GM23338 (cell line): ENCODE results near the gene SNHG17. TPM values are rescaled to one million over a fixed set of nuclear protein-coding genes. Genes with fewer than 3 reads are reported as not detected.

Source experiments
- ATAC-seq: fragments of 200-7000 bp; cut with Tn5 transposase; 3 replicates; pipeline ENCODE4 v1.9.1; 2020
- DNase-seq: peaks from one replicate; pipeline ENCODE4 v3.0.0-alpha.2; 2015; ENCODE audit warnings: low spot score
- H2AFZ ChIP-seq: fragments of 200-600 bp; sonication (generic); 2 replicates; pipeline ENCODE4 v1.8.0; 2016; ENCODE audit warnings: antibody characterized with exemption, mild to moderate bottlenecking, moderate library complexity
- H3F3A ChIP-seq: fragments of 200-600 bp; sonication (generic); replicated peaks from 2 replicates; pipeline ENCODE4 v1.8.0; 2017; ENCODE audit warnings: antibody characterized with exemption, mixed run types, low read depth
- H3K27ac ChIP-seq: fragments of 200-600 bp; sonication (generic); 2 replicates; pipeline ENCODE4 v1.6.1; 2016; ENCODE audit warnings: low read depth
- H3K27me3 ChIP-seq: fragments of 200-600 bp; sonication (generic); 2 replicates; pipeline ENCODE4 v1.8.0; 2016; ENCODE audit warnings: mild to moderate bottlenecking, mixed run types, moderate library complexity; ENCODE audit not compliant: insufficient read depth
- H3K36me3 ChIP-seq: fragments of 200-600 bp; sonication (generic); 2 replicates; pipeline ENCODE4 v1.8.0; 2016; ENCODE audit warnings: mild to moderate bottlenecking; ENCODE audit not compliant: insufficient read depth
- H3K4me1 ChIP-seq: fragments of 200-600 bp; sonication (generic); 2 replicates; pipeline ENCODE4 v1.8.0; 2016; ENCODE audit warnings: mild to moderate bottlenecking, moderate library complexity; ENCODE audit not compliant: insufficient read depth
- H3K4me2 ChIP-seq: fragments of 200-600 bp; sonication (generic); 2 replicates; pipeline ENCODE4 v1.7.1; 2017; ENCODE audit warnings: mixed run types
- H3K4me3 ChIP-seq: fragments of 200-600 bp; sonication (generic); 2 replicates; pipeline ENCODE4 v1.6.1; 2016; ENCODE audit warnings: mixed run types
- H3K79me2 ChIP-seq: fragments of 200-600 bp; sonication (generic); replicated peaks from 2 replicates; pipeline ENCODE4 v1.8.0; 2017; ENCODE audit warnings: mild to moderate bottlenecking; ENCODE audit not compliant: insufficient read depth
- H3K9me2 ChIP-seq: fragments of 200-600 bp; sonication (generic); 2 replicates; pipeline ENCODE4 v1.8.0; 2017; ENCODE audit not compliant: insufficient read depth
- H4K20me1 ChIP-seq: fragments of 200-600 bp; sonication (generic); replicated peaks from 2 replicates; pipeline ENCODE4 v1.8.0; 2017; ENCODE audit warnings: mild to moderate bottlenecking; ENCODE audit not compliant: insufficient read depth
- H3K27ac Mint-ChIP-seq: 2 replicates; pipeline ENCODE4 v1.8.0; 2020; ENCODE audit warnings: inconsistent platforms, mild to moderate bottlenecking, moderate library complexity, mixed read lengths
- H3K27me3 Mint-ChIP-seq: 3 replicates; pipeline ENCODE4 v1.8.0; 2022; ENCODE audit warnings: low read depth, mild to moderate bottlenecking, moderate library complexity, mixed read lengths, inconsistent platforms; ENCODE audit not compliant: insufficient read depth, poor library complexity
- H3K36me3 Mint-ChIP-seq: 3 replicates; pipeline ENCODE4 v1.8.0; 2021; ENCODE audit warnings: low read depth, mild to moderate bottlenecking, inconsistent platforms, moderate library complexity, mixed read lengths
- H3K4me1 Mint-ChIP-seq: 3 replicates; pipeline ENCODE4 v1.8.0; 2020; ENCODE audit warnings: mild to moderate bottlenecking, inconsistent platforms, mixed read lengths
- H3K4me3 Mint-ChIP-seq: 3 replicates; pipeline ENCODE4 v1.8.0; 2021; ENCODE audit warnings: moderate library complexity, mild to moderate bottlenecking, inconsistent platforms, mixed read lengths
- H3K9me3 Mint-ChIP-seq: 3 replicates; pipeline ENCODE4 v1.8.0; 2020; ENCODE audit warnings: moderate library complexity, mild to moderate bottlenecking, inconsistent platforms, mixed read lengths
- CREB1 ChIP-seq: fragments of 250-450 bp; sonication (Bioruptor Pico); IDR thresholded peaks from 2 replicates; pipeline ENCODE4 v1.5.0; 2020; ENCODE audit warnings: low read depth, mild to moderate bottlenecking, moderate library complexity
- CTCF ChIP-seq, 2 experiments: fragments of 200-600 bp in 1 of 2; sonication (generic) in 1 of 2; conservative IDR thresholded peaks; 2 replicates each; pipeline versions ENCODE4 v1.5.1 to v1.6.1; 2016 to 2017; ENCODE audit warnings: antibody characterized with exemption in 2 of 2, low read depth in 2 of 2, mild to moderate bottlenecking in 2 of 2, moderate library complexity in 1 of 2
- ETS1 ChIP-seq: IDR thresholded peaks from 2 replicates; pipeline ENCODE4 v1.6.1; 2016; ENCODE audit warnings: antibody characterized with exemption
- EZH2 ChIP-seq: fragments of 200-600 bp; sonication (generic); IDR thresholded peaks from one replicate; pipeline ENCODE4 v1.8.0; 2017; ENCODE audit warnings: antibody characterized with exemption, mild to moderate bottlenecking, low read depth; ENCODE audit not compliant: unreplicated experiment
- EZH2phosphoT487 ChIP-seq: fragments of 200-600 bp; sonication (generic); IDR thresholded peaks from one replicate; pipeline ENCODE4 v1.8.1; 2018; ENCODE audit warnings: antibody characterized with exemption; ENCODE audit not compliant: unreplicated experiment
- JUNB ChIP-seq: IDR thresholded peaks from one replicate; pipeline ENCODE4 v1.6.1; 2016; ENCODE audit warnings: antibody characterized with exemption; ENCODE audit not compliant: unreplicated experiment
- NANOG ChIP-seq: IDR thresholded peaks from 2 replicates; pipeline ENCODE4 v1.6.1; 2016; ENCODE audit warnings: antibody characterized with exemption, borderline replicate concordance
- POLR2AphosphoS5 ChIP-seq: IDR thresholded peaks from 2 replicates; pipeline ENCODE4 v1.6.1; 2016; ENCODE audit warnings: antibody characterized with exemption, low read depth
- REST ChIP-seq: IDR thresholded peaks from one replicate; pipeline ENCODE4 v1.6.1; 2018; ENCODE audit warnings: antibody characterized with exemption; ENCODE audit not compliant: unreplicated experiment
- STAT1 ChIP-seq: IDR thresholded peaks from one replicate; pipeline ENCODE4 v1.6.1; 2016; ENCODE audit warnings: antibody characterized with exemption; ENCODE audit not compliant: unreplicated experiment
- ZNF114 ChIP-seq: fragments of 250-450 bp; sonication (Bioruptor Pico); IDR thresholded peaks from 2 replicates; pipeline ENCODE4 v1.5.0; 2020; ENCODE audit warnings: mild to moderate bottlenecking, moderate library complexity
- ZNF331 ChIP-seq: fragments of 250-450 bp; sonication (Bioruptor Pico); IDR thresholded peaks from 2 replicates; pipeline ENCODE4 v1.5.0; 2020; ENCODE audit warnings: low read depth, mild to moderate bottlenecking, moderate library complexity
- polyA plus RNA-seq: library from polyadenylated mRNA; unstranded; fragments of >200 nt; fragmentation: Nextera tagmentation; extraction: Ambion mirVana; gene quantifications from 2 replicates; pipeline ENCODE4 v1.2.1, GENCODE V29; 2016
- total RNA-seq: library from RNA; depleted of rRNA; stranded (reverse); fragments of >200 nt; shearing (Covaris generic); gene quantifications from 2 replicates; pipeline ENCODE4 v1.2.3, GENCODE V29; 2014

The SNHG17 gene
- total and polyA plus RNA-seq, 2 experiments from 2014 or later: 25.4 to 76.1 TPM

- TF ChIP-seq ZNF114 (CRISPR knock-in tag) (no peak), JUNB (no peak), POLR2AphosphoS5 (no peak), EZH2phosphoT487 (no peak), STAT1 (no peak), CREB1 (CRISPR knock-in tag) (no peak)
Observed at GRCh38 chr20:38430679-38431325, 4.3 kb downstream of the SNHG17 start (continued).

GRCh38 chr20:38429301-38429700 is 5.8 kb downstream of the SNHG17 start:
- Histone ChIP-seq H3K27ac (no peak overlapping the region), H3K4me1 (peaks cover 6% of the 10 kb centered on the region; the same call in 1 of the 2 replicates), H2AFZ (no peak overlapping the region), H3K9me2 (no peaks in the 10 kb centered on the region), H3F3A (peaks cover 18% of the 10 kb centered on the region), H4K20me1 (peaks cover 48% of the 10 kb centered on the region), H3K36me3 (peaks cover 91% of the 10 kb centered on the region), H3K4me2 (no peak overlapping the region), H3K79me2 (peaks cover 93% of the 10 kb centered on the region), H3K4me3 (no peak overlapping the region), H3K27me3 (no peaks in the 10 kb centered on the region)
- DNase-seq (no peak), ATAC-seq (no peak)
- peaks cover 34% of the 10 kb centered on the region for H3K27me3 Mint-ChIP-seq
- H3K9me3 Mint-ChIP-seq: peaks cover 3% of the 10 kb centered on the region; the same call in 2 of the 3 replicates
- H3K36me3 Mint-ChIP-seq: peaks cover 100% of the 10 kb centered on the region
- H3K4me1 Mint-ChIP-seq: peaks cover 22% of the 10 kb centered on the region
- no peak overlapping the region for H3K4me3 Mint-ChIP-seq
- peak overlapping the region; percentile 67; the same call in 1 of the 2 replicates for H3K27ac Mint-ChIP-seq
- TF ChIP-seq POLR2AphosphoS5: no peak
- TF ChIP-seq REST: no peak
- no peak for TF ChIP-seq NANOG
- no peak for TF ChIP-seq JUNB
- no peak for TF ChIP-seq EZH2phosphoT487
- no peak for TF ChIP-seq CREB1 (CRISPR knock-in tag)
- no peak for TF ChIP-seq ZNF114 (CRISPR knock-in tag)
- TF ChIP-seq CTCF (conservative IDR thresholded peaks at IDR 0.05; ENCODE audit: low read depth in 2 of 2): no peak
- no peak for TF ChIP-seq STAT1
- no peak for TF ChIP-seq ETS1
- TF ChIP-seq ZNF331 (CRISPR knock-in tag): no peak
- TF ChIP-seq EZH2: no peak
